Posterior vena cava (tissue), 2 donors: Measurements from ENCODE around the gene ZNF556. TPM values are rescaled to one million over a fixed set of nuclear protein-coding genes. Genes with fewer than 3 reads are reported as not detected.

Experiments used
- DNase-seq: peaks from one replicate; pipeline ENCODE4 v3.0.0-alpha.2; 2020; ENCODE audit warnings: low spot score
- intact Hi-C, 2 donors: fragments of 100-400 bp; cut with DNase I; formaldehyde crosslinking; loops; one replicate each; pipeline versions ENCODE4 v1.14.1 to v1.14.2; 2022 to 2023
- long read RNA-seq, 2 donors: library from polyadenylated mRNA; unstranded; transcript quantifications; one replicate each; pipeline ENCODE4 v2.0.0, GENCODE V29; 2020 to 2021
- total RNA-seq, 2 donors: library from RNA; stranded (reverse); fragmentation: NEBNext Ultra II Directional; extraction: Animal tissue kit (Norgen Biotek cat#: 25700); gene quantifications; one replicate each; pipeline ENCODE4 v1.2.1, GENCODE V29; 2021
- donor health status: DM: yes; HTN: yes; CAD: no.
- donor health status: DM: yes; HTN: yes; CAD: no.

Gene ZNF556
- total RNA-seq: under 1 TPM in 1 of 2 donors, not detected in 1; 0.14 TPM
- long read RNA-seq, donor 1: 0 reads
- long read RNA-seq, donor 2: 0 reads

DNA sequence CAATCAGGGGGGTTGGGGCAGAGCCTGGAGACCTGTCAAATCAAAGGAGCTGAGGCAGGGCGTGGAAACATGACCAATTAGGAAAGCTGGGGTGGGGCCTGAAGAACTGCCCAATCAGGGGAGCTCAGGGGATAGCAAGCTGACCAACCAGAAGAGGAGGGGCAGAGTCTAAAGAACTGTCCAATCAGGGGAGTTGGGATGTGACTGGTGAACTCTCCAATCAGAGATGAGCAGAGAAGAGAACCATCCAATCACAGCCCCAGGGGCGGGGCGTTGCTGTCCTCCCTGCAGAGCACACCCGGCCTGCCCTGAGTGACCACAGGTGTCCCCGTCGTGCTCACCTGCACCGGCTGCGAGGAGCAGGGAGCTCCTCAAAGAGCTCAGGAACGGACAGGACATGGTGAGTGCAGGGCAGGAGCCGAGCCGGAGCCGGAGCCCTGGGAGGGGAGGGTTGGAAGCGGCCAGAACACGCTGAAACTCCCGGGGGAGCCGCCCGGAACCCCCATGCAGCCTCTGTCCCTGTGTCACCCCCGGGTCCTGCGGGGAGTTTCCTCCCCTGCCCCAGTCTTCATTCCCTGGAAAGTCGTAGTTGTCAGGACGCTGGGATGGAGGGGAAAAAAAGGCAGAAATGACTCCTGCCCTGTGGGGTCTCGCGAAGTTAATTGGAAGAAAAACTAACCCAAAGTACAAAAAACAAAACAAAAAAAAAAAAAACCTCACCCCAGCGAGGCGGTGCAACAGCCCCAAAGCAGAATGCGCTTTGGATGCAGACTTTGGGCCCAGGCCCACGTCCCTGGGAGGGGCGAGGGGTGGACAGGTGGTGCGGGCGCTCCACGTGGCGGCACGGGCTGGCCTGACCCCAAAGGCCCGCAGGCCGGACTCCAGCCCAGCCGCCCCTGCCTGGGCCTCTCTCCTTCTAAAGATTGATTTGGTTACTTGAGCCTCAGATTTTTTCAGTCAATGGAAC is at the start of gene ZNF556:
ZNF556 (plus strand) TSS at position 311 of the 967 bp plus-strand sequence; CDS start at position 398, 87 bp downstream.
- no peak for DNase-seq
- intact Hi-C loops: no loop called here

DNA sequence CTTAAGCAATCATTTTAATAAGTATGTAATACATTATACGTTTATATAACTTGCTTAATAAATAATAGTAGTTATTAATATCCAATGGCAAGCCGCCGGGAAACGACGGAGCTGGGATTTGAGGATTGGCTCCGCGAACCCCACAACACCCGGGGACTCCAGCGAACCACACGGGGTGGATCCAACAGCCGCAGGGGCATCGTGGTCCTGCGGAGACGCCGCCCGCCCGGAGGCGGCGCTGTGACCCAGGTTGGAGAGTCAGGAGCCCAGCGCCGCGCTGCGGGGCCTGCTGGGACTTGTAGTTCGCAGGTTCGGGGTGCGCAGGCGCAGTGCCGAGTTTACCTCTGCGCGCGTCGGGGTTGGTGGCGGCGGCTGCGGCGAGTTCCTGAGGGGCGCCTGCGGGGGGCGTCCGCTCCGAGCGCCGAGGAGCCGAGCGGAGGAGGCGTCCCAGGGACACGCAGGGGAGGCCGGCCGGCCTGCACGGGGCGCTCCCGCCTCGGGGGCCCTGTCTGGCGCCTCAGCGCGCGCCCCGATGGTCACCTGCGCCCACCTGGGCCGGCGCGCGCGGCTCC is 47.5 kb upstream of the ZNF556 start, which contains the start of gene ZNF554:
ZNF554 (plus strand) TSS at position 329 of the 572 bp plus-strand sequence; CDS start at position 533, 204 bp downstream.
- intact Hi-C loops: loop anchor here in 1 of 2 donors (1.0 kb wide), 1 partner anchor 37 kb away; no protein-coding TSS in a partner anchor
- DNase-seq: peak; percentile 99

DNA sequence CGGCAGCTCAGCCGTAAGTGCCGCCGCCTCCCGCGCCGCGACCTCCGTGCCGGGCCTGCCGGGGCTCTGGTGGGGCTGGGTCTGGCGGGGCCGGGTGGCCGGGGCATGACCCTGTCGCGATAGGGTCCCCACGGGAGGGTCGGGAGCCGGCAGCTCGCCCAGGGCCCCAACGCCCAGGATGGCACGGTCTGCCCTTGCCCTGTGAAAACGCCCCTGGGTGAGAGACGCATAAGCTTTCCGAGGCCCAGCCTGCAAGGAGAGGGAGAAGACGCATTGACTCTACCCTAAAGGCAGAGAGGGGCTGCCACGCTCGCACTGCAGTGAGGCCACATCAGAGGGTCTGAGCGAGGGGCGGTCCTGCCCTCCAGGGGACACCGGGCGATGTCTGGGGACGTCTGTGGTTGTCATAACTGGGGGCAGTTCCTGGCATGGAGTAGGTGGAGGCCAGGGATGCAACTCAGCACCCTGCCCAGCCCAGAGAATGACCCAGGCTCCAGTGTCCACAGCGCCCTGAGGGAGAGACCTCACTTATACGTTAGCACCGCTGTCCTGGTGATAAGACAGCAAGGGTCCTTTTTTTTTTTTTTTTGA is 46.9 kb upstream of the ZNF556 start:
- intact Hi-C loops: no loop called here
- no peak for DNase-seq

DNA sequence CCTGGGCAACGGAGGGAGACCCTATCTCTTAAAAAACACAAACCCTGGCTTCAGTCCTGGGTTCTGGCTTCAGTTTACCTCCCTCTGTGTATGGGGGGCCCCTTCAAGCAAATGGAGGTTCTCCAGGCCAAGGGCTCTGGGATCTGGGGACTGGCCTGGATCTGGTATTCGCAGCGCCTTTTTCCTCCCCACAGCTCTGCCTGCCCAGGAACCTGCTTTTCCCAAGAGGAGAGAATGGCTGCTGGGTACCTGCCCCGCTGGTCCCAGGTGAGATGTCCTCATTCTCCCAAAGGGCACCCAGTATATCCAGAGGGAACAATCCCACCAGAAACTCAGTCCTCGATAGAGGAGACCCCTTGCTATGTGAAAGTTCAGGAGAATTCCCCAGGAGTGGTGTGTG is 44.3 kb upstream of the ZNF556 start:
- peak; percentile 36 for DNase-seq
- intact Hi-C loops: no loop called here

DNA sequence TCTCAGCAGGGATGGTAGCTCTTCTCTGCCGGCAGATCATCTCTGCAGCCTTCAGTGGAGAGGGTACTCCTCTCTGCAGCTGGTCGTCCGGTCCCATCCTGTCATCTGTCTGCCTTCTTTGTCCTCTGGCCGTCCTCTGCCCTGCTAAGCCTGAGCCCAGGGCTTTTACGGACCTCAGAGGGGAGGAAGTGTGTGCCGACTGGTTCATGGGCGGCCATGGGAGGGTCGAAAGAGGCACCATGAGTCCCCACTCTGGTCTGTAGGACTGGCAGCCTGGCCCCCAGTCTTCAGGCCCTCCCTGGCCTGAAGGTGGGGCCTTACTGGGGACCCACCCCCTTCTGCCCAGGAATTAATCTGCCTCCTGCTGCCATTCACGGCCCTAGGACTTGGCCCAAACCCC is 43.5 kb upstream of the ZNF556 start:
- intact Hi-C loops: no loop called here
- no peak for DNase-seq

DNA sequence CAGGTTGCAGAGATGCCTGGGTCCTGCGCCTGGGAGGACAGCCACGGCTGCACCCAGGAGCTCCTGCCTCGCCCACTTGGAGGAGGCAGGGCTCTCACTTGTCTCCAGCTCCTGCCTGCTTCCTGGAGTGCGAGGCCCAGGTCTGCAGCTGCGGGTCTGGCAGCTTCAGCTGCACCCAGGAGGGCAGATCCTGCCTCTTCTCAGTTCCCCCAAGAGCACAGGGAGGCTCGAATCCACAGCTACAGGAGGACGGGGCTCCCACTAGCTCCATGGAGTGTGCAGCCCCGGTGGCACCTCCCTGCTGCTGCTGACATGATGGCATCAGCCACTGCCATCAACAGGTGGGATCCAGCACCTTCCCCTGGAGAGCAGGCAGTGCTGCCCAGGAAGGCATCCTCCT is 43.0 kb upstream of the ZNF556 start:
- DNase-seq: peak; percentile 31
- intact Hi-C loops: no loop called here

DNA sequence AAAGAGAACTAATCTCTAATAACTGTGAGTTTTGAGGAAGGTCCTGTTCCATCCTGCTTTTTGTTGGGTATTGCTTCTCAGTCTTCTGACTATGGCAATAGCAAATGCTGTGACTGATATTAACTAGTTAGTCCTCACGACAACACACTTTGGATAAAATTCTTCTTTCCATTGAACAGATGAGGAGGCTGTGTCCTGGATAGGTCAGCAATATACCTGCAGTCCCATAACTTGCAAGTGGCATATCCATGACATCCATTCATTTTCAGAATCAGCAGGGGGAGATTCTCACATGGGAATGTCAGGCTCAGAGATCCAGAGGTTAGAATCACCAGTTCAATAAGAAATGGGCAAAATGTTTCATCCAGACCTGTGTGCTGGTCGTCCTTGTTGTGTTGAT is 40.1 kb upstream of the ZNF556 start:
- no peak for DNase-seq
- intact Hi-C loops: no loop called here

DNA sequence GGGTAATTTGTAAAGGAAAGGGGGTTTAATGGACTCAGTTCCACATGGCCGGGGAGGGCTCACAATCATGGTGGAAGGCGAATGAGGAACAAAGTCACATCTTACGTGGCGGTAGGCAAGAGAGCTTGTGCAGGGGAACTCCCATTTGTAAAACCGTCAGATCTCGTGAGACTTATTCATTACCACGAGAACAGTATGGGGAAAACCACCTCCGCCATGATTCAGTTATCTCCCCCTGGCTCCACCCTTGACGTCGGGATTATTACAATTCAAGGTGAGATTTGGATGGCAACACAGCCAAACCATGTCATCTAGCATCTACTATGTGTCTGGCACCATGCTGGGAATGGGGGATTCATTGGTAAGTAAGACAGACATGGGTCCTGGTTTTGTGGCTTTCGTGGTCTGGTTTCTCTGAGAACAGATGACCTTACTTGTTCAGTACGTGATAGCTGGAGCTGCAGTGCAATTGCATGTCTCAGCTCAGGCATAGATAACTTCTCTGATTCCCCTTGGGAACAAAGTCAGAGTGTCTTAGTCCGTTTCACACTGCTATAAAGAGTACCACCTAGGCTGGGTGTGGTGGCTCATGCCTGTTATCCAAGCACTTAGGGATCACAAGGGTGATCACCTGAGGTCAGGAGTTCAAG is 39.2 kb upstream of the ZNF556 start:
- intact Hi-C loops: no loop called here
- no peak for DNase-seq

DNA sequence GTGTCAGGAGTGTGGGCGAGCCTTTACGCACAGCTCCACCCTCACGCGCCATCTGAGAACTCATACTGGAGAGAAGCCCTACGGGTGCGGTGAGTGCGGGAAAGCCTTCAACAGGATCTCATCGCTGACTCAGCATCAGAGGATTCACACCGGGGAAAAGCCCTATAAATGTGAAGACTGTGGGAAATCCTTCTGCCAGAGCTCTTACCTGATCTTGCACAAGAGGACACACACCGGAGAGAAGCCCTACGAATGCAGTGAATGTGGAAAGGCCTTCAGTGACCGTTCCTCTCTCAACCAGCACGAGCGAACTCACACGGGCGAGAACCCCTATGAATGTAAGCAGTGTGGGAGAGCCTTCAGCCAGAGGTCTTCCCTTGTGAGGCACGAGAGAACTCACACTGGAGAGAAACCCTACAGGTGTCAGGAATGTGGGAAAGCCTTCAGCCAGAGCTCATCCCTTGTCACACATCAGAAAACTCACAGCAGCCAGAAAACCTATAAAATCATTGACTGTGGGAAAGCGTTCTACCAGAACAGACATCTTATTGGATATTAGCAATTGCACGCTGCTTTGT is 32.8 kb upstream of the ZNF556 start:
- DNase-seq: no peak
- intact Hi-C loops: no loop called here

DNA sequence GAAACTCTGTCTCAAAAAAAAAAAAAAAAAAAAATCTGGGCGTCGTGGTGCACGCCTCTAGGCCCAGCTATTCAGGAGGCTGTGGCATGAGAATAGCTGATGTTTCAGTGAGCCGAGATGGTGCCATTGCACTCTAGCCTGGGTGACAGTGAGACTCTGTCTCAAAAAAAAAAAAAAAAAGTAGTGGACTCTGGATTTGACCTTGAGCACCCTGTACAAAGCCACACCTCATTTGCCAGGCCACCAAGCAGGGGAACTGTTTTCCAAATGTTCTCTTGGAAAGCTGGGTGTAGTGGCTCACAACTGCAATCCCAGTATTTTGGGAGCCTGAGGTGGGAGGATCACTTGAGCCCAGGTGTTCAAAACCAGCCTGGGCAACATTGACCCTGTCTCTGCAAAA is 29.7 kb upstream of the ZNF556 start:
- intact Hi-C loops: no loop called here
- DNase-seq: no peak

DNA sequence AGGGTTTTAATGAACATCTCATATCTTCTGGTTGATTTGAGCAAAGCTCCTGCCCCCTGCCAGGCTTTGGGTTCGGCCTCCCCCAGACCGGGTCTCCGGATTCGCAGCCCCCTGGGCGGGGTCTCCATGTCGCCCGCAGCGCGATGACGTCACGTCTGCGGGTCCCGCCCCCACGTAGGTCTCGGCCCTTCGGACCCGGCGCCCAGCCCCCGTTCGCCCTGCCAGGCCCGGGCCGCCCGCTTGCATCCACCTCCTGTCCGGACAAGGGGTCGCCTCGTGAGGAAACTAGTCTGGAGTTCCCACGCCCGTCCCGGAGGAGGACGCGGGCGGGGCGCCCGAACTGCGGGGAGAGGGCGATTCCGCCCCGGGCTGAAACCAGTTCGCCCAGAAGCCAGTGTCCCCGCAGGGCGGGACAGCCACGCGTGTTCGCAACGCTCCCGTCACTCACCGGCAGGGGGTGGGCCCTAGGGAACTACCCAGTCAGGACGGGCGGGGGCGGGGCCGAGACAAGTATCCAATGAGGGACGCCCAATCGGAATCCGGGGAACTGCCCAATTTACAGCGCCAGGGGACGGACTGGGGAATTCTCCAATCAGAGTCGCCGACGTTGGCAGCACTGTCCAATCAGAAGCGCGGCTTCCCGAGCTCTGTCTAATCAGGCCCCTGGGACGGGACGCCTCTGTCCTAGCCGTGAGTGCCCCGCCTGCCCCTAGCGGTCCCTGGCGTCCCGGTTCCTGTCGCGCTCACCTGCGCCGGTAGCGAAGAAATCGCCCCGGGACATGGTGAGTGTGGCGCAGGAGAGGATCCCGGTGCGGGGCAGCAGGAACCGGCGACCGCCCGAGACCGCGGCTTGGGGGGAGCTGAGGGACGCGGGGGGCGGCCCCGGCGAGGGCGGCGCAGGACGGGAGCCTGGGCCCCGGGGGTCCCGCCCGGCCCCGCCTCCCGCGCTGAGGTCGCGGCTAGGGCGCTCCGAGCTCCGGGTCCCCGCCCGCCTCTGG is 26.0 kb upstream of the ZNF556 start, which contains the start of gene ZNF555:
ZNF555 (plus strand) TSS at position 682 of the 998 bp plus-strand sequence; CDS start at position 780, 98 bp downstream.
- intact Hi-C loops: no loop called here
- peak; percentile 100 for DNase-seq

DNA sequence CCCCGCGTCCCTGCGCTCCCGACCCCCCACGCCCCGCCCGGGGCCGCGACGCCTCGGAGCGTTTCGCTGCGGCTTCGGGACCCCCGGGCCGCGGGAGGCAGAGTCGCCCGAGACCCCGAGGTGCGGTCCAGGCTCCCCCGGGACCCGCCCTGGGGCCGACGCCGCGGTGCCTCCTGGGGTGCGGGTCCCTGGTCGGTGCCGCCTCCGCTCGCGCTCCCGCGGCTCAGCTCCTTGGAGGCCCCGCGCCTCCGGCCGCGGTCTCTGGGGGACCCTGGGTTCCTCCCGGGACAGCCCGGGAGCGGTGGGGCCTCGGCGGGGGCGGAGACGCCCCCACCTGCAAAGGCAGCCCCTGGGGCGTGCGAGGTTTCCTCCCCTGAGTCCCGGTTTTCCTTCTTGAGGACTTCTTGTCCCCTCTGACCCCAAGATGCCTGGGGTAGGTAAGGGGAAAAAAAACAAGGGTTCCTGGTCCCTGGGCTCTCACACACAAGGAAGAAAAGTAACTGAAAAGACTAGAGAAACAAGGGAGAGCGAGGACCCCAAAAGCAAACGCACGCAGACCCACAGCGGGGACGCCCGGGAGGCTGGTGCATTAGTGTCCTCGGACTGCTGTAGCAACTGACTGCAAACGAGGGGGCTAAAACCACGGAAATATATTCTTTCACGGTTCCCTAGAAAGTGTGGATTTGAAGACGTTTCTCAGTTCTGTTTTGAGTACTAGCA is 25.1 kb upstream of the ZNF556 start:
- no peak for DNase-seq
- intact Hi-C loops: no loop called here

DNA sequence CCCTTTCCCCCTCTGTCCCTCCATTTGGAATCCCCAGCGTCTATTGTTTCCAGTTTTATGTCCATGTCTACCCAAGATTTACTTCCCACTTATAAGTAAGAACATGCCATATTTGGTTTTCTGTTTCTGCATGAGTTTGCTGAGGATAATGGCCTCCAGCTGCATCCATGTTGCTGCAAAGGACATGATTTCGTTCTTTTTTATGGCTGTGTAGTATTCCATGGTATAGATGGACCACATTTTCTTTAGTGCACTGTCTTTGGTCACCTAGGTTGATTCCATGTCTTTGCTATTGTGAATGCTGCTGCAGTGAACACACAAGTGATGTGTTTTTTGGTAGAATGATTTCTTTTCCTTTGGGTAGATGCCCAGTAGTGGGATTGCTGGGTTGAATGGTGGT is 22.0 kb upstream of the ZNF556 start:
- no peak for DNase-seq
- intact Hi-C loops: no loop called here

DNA sequence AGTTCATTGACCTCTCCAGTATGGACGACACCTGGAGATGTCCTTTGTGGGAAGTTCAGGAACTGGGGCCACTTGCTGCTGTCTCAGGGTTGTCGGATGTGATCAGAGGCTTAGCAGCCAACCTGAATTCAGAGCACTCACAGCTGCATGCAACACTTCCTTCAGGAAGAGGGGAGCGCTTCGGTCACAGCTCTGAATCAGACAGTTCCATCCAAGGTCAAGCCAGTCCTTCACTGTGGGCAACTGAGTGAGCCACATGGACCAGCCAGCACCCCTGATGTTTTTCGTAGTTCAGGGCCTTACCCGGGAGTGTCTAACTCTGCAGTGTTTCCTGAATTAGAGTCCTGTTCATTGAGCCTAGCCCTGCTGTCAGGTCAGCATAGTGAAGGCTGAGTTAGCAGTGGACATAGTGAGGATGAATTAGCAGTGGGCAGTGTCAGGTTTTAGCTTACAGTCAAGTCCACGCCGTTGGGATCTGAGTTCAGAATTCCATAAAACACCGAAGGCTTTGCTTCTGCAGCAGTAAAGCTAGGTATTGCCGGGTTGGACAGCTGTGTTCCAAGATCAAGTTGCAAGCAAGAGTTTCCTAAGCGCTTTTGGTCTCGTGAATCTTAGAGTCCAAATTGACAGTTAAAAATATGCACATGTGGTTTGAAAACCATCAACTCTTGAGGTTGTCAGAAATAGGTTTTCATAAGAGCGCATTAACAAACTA is 20.8 kb upstream of the ZNF556 start:
- DNase-seq: no peak
- intact Hi-C loops: no loop called here

DNA sequence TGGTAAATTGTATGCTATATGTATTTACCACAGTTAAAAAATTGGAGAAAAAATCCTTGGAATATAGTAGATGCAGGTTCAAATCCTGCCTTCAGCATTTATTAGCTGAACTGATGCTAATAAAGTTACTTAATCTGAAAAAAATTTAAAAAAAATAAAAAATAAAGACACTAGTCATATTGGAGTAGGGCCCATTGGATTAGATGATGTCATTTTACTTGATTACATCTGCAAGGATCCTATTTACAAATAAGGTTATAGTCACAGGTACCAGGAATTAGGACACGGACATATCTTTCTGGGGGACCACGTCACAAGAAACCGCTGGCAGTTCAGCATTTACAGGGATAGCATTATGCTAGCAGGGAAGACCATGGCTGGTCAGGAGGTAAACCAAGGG is 19.6 kb upstream of the ZNF556 start:
- intact Hi-C loops: no loop called here
- no peak for DNase-seq

DNA sequence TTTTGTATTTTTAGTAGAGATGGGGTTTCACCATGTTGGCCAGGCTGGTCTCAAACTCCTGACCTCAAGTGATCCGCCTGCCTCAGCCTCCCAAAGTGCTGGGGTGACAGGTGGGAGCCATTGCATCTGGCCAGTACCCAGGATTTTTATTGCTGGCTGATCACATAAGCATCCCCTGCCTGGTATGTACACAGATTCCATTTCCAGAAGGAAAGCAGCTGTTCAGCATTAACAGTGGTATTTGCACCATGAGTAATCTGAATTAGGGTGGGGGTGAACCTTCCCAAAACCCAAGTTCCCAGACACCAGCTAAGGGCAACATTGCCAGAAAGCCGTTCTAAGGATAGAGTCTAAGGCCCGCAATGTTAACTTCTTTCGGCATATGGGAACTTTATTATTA is 18.5 kb upstream of the ZNF556 start:
- intact Hi-C loops: no loop called here
- DNase-seq: no peak
